GM12864 (cell line): ENCODE measurements around the gene SOX21.

Experiments
- DNase-seq: peaks from one replicate; pipeline ENCODE4 v3.0.0-alpha.2; 2011; ENCODE audit warnings: low read depth
- H3K4me3 ChIP-seq: 2 replicates; pipeline ENCODE4 v1.5.1; 2011; ENCODE audit warnings: mild to moderate bottlenecking, low read depth, low read length, control low read depth
- CTCF ChIP-seq: IDR thresholded peaks from 2 replicates; pipeline ENCODE4 v1.5.1; 2011; ENCODE audit warnings: low read depth, mild to moderate bottlenecking, moderate library complexity, low read length, control low read depth, inconsistent platforms; ENCODE audit errors: missing control alignments

The SOX21 gene

GRCh38 chr13:94712287-94712811 lies at the start of gene SOX21:
SOX21 (minus strand) TSS chr13:94712545; CDS start chr13:94712049, 496 bp downstream.
- DNase-seq = no peak
- H3K4me3 ChIP-seq = peak within 1 kb of the TSS; percentile 8; the same call in 1 of the 2 replicates

GRCh38 chr13:94761407-94761806 lies 49.1 kb upstream of the SOX21 start:
- TF ChIP-seq CTCF = no peak

More at GRCh38 chr13:94712287-94712811, at the start of gene SOX21:
- no peak for TF ChIP-seq CTCF

GRCh38 chr13:94759120-94759728 lies 46.9 kb upstream of the SOX21 start:
- no peak for TF ChIP-seq CTCF
- no peak overlapping the region for H3K4me3 ChIP-seq
- DNase-seq = no peak

More at GRCh38 chr13:94761407-94761806, 49.1 kb upstream of the SOX21 start:
- H3K4me3 ChIP-seq = no peak overlapping the region
- DNase-seq = no peak

- TF ChIP-seq CTCF = no peak
- H3K4me3 ChIP-seq = no peak overlapping the region
- DNase-seq = no peak
These were observed 46.2 kb upstream of the SOX21 start for GRCh38 chr13:94758436-94758960.

- no peak overlapping the region for H3K4me3 ChIP-seq
- DNase-seq = no peak
- no peak for TF ChIP-seq CTCF
These were observed 41.0 kb upstream of the SOX21 start for GRCh38 chr13:94753327-94753726.

GRCh38 chr13:94749162-94749561 lies 36.8 kb upstream of the SOX21 start:
- DNase-seq = no peak
- H3K4me3 ChIP-seq = no peak overlapping the region
- no peak for TF ChIP-seq CTCF

- H3K4me3 ChIP-seq = no peak overlapping the region
- no peak for DNase-seq
- no peak for TF ChIP-seq CTCF
These were observed 26.9 kb upstream of the SOX21 start for GRCh38 chr13:94739235-94739634.
